SK-N-MC (cell line): ENCODE results near the gene ERGIC1.

Experiments
- EZH2 ChIP-seq: fragments of 200-600 bp; sonication (generic); IDR thresholded peaks from one replicate; pipeline ENCODE4 v1.6.1; 2017; ENCODE audit warnings: antibody characterized with exemption
- FOXP2 ChIP-seq: optimal IDR thresholded peaks from 2 replicates; pipeline ENCODE3; 2011; ENCODE audit warnings: mild to moderate bottlenecking, moderate library complexity; ENCODE audit not compliant: insufficient read depth; ENCODE audit errors: extremely low read length, control extremely low read depth
- POLR2AphosphoS5 ChIP-seq: IDR thresholded peaks from 2 replicates; pipeline ENCODE4 v1.6.1; 2012; ENCODE audit warnings: mild to moderate bottlenecking, low read depth, low read length, borderline replicate concordance

- TF ChIP-seq EZH2 = no peak
- TF ChIP-seq POLR2AphosphoS5 = no peak
- no peak for TF ChIP-seq FOXP2
Measured at GRCh38 chr5:172838151-172838875, 4.3 kb downstream of the ERGIC1 start.
